ENCODE measurements around the gene TAS2R20.

GRCh38 chr12:10989107-10989506 lies 9.0 kb downstream of the TAS2R20 start:
- TF ChIP-seq CTCF (IDR thresholded peaks at IDR 0.05) (no peak), POLR2A (IDR thresholded peaks at IDR 0.05; ENCODE audit: low read depth) (no peak)
